HL-60 (cell line): Measurements from ENCODE around the gene ALDH3A1.

ENCODE experiments used
- DNase-seq, 2 experiments: peaks; one replicate each; pipeline ENCODE4 v3.0.0-alpha.2; 2010 to 2020; ENCODE audit warnings: low read depth in 1 of 2, low spot score in 1 of 2
- H3K27ac ChIP-seq: fragments of 250-450 bp; sonication (Bioruptor Pico); replicated peaks from 2 replicates; pipeline ENCODE4 v1.5.1; 2020; ENCODE audit warnings: mild to moderate bottlenecking, moderate library complexity
- H3K27me3 ChIP-seq: fragments of 250-450 bp; sonication (Bioruptor Pico); 2 replicates; pipeline ENCODE4 v1.5.1; 2021; ENCODE audit warnings: mild to moderate bottlenecking, moderate library complexity; ENCODE audit not compliant: insufficient read depth, poor library complexity, severe bottlenecking
- H3K4me3 ChIP-seq: replicated peaks from 2 replicates; pipeline ENCODE4 v1.5.1; 2011; ENCODE audit warnings: mild to moderate bottlenecking, control low read depth, low read length; ENCODE audit not compliant: insufficient read depth
- GABPA ChIP-seq: IDR thresholded peaks from 2 replicates; pipeline ENCODE4 v1.6.1; 2012; ENCODE audit warnings: low read depth
- POLR2AphosphoS5 ChIP-seq: IDR thresholded peaks from 2 replicates; pipeline ENCODE4 v1.6.1; 2012; ENCODE audit warnings: low read depth
- SPI1 ChIP-seq: IDR thresholded peaks from 2 replicates; pipeline ENCODE4 v1.6.1; 2012; ENCODE audit warnings: low read depth, mild to moderate bottlenecking, borderline replicate concordance
- TF ChIP-seq, protein P1 (sequence below): IDR thresholded peaks from one replicate; pipeline ENCODE4 v1.5.1; 2011; ENCODE audit warnings: low read length, control low read depth, inconsistent platforms; ENCODE audit not compliant: insufficient read depth
- TF ChIP-seq, protein P2 (sequence below): IDR thresholded peaks from 2 replicates; pipeline ENCODE4 v1.6.1; 2012; ENCODE audit warnings: low read depth; ENCODE audit not compliant: insufficient replicate concordance

Gene ALDH3A1

DNA sequence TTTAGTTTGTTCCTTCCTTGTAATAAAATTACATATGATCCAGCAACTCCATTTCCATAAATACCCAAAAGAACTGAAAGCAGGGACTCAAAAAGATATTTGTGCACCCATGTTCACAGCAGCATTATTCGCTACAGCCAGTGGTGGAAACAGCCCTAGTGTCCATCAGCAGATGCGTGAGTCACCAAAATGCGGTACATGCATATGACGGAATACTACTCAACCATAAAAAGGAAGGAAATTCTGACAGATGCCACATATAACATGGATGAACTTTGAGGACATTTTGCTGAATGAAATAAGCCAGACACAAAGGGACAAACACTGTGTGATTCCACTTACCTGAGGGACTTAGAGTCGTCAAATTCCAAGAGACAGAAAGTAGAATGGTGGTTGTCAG lies 22.6 kb downstream of the ALDH3A1 start:
- H3K27ac ChIP-seq, result peak overlapping the region; percentile 74
- DNase-seq, result no peak
- no peaks in the 10 kb centered on the region for H3K27me3 ChIP-seq
- no peak overlapping the region for H3K4me3 ChIP-seq
- TF ChIP-seq, protein P1, sequence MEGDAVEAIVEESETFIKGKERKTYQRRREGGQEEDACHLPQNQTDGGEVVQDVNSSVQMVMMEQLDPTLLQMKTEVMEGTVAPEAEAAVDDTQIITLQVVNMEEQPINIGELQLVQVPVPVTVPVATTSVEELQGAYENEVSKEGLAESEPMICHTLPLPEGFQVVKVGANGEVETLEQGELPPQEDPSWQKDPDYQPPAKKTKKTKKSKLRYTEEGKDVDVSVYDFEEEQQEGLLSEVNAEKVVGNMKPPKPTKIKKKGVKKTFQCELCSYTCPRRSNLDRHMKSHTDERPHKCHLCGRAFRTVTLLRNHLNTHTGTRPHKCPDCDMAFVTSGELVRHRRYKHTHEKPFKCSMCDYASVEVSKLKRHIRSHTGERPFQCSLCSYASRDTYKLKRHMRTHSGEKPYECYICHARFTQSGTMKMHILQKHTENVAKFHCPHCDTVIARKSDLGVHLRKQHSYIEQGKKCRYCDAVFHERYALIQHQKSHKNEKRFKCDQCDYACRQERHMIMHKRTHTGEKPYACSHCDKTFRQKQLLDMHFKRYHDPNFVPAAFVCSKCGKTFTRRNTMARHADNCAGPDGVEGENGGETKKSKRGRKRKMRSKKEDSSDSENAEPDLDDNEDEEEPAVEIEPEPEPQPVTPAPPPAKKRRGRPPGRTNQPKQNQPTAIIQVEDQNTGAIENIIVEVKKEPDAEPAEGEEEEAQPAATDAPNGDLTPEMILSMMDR, result no peak
- TF ChIP-seq GABPA, result no peak
- TF ChIP-seq SPI1, result no peak
- no peak for TF ChIP-seq POLR2AphosphoS5
- TF ChIP-seq, protein P2, sequence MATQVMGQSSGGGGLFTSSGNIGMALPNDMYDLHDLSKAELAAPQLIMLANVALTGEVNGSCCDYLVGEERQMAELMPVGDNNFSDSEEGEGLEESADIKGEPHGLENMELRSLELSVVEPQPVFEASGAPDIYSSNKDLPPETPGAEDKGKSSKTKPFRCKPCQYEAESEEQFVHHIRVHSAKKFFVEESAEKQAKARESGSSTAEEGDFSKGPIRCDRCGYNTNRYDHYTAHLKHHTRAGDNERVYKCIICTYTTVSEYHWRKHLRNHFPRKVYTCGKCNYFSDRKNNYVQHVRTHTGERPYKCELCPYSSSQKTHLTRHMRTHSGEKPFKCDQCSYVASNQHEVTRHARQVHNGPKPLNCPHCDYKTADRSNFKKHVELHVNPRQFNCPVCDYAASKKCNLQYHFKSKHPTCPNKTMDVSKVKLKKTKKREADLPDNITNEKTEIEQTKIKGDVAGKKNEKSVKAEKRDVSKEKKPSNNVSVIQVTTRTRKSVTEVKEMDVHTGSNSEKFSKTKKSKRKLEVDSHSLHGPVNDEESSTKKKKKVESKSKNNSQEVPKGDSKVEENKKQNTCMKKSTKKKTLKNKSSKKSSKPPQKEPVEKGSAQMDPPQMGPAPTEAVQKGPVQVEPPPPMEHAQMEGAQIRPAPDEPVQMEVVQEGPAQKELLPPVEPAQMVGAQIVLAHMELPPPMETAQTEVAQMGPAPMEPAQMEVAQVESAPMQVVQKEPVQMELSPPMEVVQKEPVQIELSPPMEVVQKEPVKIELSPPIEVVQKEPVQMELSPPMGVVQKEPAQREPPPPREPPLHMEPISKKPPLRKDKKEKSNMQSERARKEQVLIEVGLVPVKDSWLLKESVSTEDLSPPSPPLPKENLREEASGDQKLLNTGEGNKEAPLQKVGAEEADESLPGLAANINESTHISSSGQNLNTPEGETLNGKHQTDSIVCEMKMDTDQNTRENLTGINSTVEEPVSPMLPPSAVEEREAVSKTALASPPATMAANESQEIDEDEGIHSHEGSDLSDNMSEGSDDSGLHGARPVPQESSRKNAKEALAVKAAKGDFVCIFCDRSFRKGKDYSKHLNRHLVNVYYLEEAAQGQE, result no peak

DNA sequence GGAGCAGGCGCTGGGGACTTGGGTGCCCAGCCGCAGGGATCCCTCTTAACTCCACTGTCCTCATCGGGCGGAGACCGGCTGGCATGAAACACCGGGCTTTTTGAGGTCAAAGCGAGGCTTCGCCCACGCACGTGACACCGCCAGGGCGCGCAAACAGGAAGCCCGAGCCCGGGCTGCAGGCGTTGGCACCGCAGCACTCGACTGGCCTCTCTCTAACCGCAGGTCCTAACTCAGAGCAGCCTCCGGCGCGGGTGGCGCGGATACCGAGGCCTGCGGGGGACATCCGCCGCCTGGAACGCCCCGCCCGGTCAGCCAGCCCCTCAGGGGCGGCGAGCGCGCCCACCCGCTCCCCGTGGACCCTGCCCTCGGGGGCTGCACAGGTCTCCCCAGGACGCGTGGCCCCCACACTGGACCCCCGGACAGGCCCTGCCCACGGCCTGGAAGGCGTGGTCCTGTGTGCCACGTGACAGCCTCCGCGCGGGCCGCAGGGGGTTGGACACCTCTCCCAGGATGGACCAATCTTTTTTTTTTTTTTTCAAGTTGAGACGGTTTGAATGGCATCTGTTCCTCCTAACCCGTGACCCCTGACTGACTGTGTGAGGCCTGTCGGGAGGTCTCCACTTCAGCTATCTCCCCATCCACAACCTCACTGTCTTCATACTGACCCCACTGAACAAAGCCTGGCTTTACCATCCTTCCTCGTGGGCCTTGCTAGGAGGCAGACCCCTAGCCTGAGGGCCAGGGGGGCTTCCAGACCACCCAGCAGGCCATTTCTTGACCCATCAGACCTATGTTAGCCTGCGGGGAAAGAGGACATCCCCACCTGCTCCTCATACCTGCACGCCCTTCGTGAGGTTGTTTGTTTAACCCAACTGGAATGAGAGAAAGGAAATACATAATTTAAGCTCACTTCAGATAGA lies 23.3 kb downstream of the ALDH3A1 start:
- H3K4me3 ChIP-seq, result peak overlapping the region; percentile 23; the same call in 1 of the 2 replicates
- TF ChIP-seq, protein P1, result no peak
- TF ChIP-seq GABPA (no peak), POLR2AphosphoS5 (peak; percentile 46; the same call in 1 of the 2 replicates), SPI1 (peak; percentile 19; the same call in 1 of the 2 replicates)
- TF ChIP-seq, protein P2, result no peak
- H3K27me3 ChIP-seq, result no peaks in the 10 kb centered on the region
- DNase-seq, result peak; percentile 57 to 78
- peak overlapping the region; percentile 74 for H3K27ac ChIP-seq

DNA sequence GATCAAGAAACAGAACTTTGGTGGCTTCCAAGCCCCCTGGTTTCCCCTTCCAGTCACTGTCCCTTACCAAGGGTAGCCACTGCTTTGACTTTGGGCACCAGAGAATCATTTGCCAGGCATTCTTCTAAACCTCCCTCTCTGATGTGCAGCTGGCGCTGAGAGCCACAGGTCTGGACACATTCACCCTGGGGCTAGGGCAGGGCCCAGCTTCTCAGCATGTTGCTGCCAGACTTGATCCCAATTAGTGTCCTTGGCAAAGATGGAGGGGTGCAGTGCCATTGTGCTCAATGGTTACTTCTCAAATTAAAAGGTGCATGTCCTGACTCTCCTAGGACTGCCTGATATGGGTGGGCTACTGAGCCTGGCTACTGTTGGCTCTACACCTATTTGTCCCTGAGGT lies 24.1 kb downstream of the ALDH3A1 start:
- H3K4me3 ChIP-seq, result no peak overlapping the region
- peak overlapping the region; percentile 74 for H3K27ac ChIP-seq
- no peak for DNase-seq
- no peaks in the 10 kb centered on the region for H3K27me3 ChIP-seq
- TF ChIP-seq SPI1 (no peak), GABPA (no peak), POLR2AphosphoS5 (no peak)
- TF ChIP-seq, protein P1, result no peak
- TF ChIP-seq, protein P2, result no peak
